Effector CD8-positive, alpha-beta T cell (primary cell): ENCODE data around the gene CDK1.

Experiments used
- DNase-seq: peaks from one replicate; lab custom pipeline; 2025; lab: John Stamatoyannopoulos, UW
- total RNA-seq, 4 experiments: gene quantifications; one replicate each; lab custom pipeline; 2026; lab: John Stamatoyannopoulos, UW

Gene CDK1
- total RNA-seq: 0.49 to 9.6 (median 1.5) reads per million in 4 experiments

DNA sequence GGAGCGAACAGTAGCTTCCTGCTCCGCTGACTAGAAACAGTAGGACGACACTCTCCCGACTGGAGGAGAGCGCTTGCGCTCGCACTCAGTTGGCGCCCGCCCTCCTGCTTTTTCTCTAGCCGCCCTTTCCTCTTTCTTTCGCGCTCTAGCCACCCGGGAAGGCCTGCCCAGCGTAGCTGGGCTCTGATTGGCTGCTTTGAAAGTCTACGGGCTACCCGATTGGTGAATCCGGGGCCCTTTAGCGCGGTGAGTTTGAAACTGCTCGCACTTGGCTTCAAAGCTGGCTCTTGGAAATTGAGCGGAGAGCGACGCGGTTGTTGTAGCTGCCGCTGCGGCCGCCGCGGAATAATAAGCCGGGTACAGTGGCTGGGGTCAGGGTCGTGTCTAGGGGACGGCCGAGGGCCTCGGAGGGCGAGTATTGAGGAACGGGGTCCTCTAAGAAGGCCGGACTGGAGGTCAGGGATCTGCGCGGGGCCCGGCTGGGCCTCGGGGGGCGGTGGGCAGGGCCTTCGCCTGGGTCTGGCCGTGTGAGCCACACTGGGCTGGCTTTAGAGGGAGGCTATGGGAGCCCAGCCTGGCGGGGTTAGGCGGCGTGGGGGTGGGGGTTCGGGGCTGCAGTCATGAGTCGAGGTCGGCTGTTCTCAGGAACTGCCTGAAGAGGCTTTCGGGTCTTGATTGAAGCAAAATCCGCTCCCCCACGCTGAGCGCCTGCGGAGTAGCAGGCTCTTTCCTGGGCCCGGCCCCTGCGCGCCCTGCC lies at the start of gene CDK1:
TSS of gene CDK1 (plus strand) at position 265 of the 757 bp plus-strand sequence. CDS start 1,688 bp downstream, outside the sequence.
- peak; percentile 89 for DNase-seq

GRCh38 chr10:60729106-60729505 lies 49.2 kb upstream of the CDK1 start:
- DNase-seq: no peak

DNA sequence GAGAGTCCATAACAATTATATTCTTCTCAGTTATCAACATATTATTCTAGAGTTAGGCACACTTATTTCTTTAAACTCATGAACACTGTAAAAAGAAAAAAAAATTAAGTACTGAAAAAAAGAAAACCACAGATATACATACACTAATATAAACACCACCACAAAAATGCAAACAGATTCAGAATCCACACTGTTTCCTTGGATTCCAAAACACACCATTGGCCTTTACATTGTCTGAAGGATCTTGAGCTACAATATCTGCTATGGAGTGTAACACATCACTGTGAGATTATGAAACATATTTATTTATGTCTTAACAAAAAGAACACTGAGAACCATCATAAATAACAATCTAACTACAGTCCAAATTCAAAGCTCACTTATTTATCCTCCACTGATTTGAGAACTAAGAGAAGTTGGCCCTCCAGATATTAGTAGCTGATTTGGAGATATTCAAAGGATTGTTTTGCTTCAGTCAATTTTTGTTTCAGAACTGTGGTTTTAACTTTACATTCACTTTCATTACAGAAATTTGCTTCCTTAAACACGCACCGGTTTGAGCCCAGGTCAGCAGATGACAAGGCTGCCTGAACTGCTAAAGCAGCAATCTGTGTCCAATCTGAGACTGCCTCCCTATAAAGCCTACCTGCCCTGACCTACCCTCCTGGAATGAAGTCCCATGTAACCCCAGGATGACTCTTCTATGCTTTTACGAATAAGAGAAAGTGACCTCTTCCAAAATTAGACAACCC lies 47.0 kb upstream of the CDK1 start:
- DNase-seq: no peak

GRCh38 chr10:60732198-60732806 lies 46.0 kb upstream of the CDK1 start:
- DNase-seq: no peak

GRCh38 chr10:60732807-60733516 lies 45.3 kb upstream of the CDK1 start:
- DNase-seq: peak; percentile 21

- no peak for DNase-seq
These were observed 44.8 kb upstream of the CDK1 start for GRCh38 chr10:60733517-60733822.

DNA sequence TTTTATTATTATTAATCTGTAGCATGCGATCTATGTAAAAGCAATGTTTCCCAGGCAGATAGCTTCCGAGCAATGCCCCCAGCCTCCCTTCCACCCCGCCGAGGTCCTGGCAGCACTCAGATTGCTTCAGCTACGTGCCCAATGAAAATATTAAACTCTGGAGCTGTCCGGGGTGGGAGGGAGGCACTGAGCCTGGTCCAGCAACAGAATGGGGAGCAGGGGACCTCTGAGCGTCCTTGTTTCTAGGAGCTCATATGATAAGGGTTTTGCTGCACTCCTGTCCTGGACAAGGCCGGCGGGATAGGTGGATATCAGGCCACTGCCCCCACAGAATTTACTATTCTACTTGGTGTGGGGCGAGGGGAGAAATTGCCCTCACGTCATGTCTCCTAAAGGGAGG lies 44.5 kb upstream of the CDK1 start:
- DNase-seq: no peak

DNA sequence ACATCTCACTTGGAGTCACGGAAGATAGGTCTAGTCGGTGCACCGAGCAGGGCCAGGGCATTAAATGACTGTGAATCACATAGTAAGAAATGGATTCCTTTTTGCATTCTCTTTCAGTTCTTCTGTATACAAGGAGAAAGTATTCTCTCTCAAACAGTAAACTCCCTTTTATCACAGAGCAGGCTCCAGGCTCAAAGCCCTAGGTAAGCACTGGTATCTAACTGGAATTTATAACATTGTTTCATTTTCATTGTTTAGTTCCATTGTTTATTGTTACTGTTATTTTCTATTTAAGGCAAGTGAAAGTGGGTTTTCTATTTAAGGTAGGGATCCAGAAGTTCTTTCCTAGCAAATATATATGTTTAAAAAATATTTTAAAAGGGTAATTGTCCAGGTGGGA lies 44.1 kb upstream of the CDK1 start:
- no peak for DNase-seq

GRCh38 chr10:60735244-60735643 lies 43.0 kb upstream of the CDK1 start:
- DNase-seq: no peak

GRCh38 chr10:60737242-60737641 lies 41.0 kb upstream of the CDK1 start:
- no peak for DNase-seq

DNA sequence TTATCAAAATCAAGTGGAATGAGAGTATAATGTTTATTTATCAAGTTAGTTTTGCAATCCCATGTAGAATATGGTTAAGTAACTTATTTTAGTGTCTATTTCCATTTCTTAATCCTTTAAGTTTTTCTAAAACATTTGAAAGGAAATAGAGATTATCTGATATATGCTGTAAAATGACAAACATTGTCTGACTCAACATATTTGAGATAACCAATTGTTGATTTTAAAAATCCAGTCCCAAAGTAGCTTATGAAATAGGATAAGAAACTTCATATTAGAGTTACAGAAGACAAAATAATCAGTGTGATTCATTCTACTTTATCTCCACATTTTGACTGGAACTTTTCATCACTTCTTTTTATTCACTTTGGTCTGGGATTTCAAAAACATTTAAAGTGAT lies 38.7 kb upstream of the CDK1 start:
- no peak for DNase-seq

DNA sequence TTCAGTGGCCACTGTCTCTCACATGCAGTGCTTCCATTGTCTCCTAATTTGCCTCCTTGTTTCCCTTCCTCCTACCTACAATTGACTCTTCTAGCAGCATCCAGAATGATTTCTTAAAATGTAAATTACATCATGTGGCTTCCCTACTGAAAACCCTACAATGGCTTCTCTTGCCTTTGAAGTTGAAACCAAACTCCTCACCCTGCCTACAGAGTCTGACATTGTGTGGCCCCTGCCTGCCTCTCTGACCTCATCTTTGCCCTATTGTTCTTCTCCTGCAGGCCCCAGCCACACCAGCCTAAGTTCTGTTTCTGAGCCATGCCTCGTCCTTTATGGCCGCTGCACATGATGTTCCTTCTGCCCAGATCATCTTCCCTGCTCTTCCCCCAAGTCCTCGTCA lies 35.8 kb upstream of the CDK1 start:
- DNase-seq: no peak

DNA sequence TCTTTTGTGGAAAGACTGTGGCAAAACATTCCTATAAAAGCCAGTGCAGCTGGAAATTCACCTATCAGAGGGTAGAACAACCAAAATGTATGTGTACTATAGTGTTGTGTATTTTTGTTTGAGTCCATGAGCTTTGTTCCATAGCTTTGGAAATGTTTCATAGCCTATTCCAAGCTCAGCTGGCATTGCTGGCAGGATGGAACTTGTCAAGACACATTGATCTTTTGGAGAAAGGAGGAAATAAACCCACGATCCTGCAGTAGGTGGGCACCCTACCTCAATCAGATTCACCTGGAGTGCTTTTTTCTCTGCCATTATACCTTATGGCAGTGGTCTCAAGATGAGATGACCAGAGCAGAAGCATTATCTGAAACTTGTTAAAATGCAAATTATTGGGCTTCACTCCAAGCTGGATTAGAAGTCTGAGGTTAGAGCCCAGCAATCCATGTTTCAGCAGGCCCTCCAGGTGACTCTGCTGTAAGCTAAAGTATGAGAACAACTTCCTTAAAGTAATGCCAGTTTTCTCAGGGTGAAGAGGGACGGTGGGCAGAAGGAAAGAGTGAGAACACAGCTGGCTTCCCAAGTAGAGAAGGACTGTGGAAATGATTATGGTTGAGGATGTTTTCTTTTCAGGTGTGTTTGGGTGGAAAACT lies 30.3 kb upstream of the CDK1 start:
- no peak for DNase-seq

- DNase-seq: no peak
These were observed 25.1 kb upstream of the CDK1 start for GRCh38 chr10:60753152-60753551.

GRCh38 chr10:60753817-60754216 lies 24.5 kb upstream of the CDK1 start:
- DNase-seq: no peak

DNA sequence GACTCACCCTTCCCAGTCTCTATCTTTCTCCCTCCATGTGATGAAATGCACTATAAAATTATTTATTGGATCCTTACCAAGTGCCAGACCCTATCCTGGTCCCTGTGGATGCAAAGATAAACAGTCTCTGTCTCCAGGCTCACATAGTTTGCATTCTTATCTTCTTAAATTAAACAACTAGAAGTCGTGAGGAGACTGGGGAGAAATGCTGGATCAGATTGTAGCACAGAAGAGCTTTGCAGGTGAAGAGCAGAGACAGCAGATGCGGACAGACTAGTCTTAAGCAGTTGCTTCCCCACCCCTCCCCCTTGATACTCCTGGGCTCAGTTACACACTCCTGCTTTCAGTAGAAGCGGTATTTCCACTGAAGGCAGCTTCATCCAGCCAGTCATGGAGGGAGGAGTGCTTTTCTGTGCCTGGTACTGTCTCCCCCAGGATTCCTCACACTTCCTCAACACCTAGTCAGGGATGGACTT lies 20.8 kb upstream of the CDK1 start:
- DNase-seq: no peak

DNA sequence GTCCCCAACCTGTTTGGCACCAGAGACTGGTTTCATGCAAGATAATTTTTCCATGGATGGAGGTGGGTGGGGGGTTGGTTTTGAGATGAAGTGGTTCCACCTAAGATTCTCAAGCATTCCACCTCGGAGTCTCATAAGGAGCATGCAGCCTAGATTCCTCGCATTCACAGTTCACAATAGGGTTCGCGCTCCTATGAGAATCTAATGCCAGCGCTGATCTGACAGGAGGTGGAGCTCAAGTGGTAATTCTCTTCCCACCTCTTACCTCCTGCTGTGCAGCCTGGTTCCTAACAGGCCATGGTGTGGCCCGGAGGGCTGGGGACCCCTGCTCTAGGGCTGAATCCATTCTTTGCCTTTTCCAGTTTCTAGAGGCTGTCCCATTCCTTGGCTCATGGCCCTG lies 19.1 kb upstream of the CDK1 start:
- DNase-seq: no peak

DNA sequence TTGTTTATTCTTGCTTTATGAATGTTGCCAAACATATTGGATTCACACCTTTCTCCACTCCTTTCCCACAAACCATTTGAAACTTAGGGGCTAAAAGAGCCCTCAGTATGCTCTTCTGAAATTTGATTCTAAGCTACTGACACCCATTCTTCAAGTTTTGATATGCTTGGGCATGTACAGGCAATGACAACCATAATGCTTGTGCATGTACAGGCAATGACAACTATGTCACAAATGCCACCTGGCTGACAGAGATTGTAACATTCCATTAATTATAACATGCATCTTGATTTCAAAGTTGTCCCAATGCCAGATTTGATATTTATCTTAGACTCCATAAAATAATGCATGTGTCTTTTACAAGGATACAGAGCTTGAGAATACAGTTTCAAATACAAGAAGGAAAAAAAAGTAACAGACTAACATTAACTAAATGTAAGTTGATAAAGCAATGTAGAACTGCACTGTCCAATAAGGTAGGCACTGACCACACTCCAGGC lies 17.5 kb upstream of the CDK1 start:
- DNase-seq: no peak

DNA sequence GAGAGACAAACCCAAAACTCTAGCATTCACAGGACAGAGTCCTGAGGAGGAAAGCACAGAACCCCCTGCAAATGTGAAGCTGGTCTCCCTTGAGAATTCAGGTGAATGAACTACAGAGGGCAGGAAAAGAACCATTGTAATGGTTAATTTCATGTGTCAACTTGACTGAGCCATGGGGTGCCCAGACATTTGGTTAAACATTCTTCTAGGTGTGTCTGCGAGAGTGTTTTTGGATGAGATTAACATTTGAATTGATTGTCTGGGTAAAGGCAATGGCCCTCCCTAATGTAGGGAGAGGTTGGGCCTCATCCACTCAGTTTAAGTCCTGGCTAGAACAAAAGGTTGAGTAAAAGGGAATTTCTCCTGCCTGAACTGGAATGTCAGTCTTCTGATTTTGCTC lies 15.7 kb upstream of the CDK1 start:
- no peak for DNase-seq

- DNase-seq: no peak
These were observed 10.9 kb upstream of the CDK1 start for GRCh38 chr10:60767424-60767823.

DNA sequence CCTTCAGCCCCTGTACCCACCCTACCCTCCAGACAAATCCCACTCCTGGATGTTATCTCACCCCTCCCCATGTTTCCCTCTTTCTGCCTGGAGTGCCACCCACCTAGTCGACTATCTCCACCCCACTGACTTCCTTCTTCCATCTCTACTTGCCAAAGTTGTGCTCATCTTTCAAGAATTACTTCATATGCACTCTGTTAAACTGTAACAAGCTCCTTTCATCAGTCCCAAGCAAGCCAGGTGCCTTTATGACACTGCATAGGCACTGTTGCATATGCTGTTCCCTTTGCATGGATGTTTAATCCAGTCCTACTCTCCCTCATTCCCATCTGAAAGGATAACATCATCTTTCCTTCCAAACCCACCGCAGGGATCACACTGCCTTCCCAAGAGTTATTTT lies 8.9 kb upstream of the CDK1 start:
- no peak for DNase-seq
